ENCODE data around the gene OR52J3.

OR52J3 gene

GRCh38 chr11:5013012-5013411 lies 33.3 kb upstream of the OR52J3 start:
- no peak for TF ChIP-seq EZH2phosphoT487 (IDR thresholded peaks at IDR 0.05; ENCODE audit: low read depth)
- no peak for TF ChIP-seq CTCF (IDR thresholded peaks at IDR 0.05; ENCODE audit: low read depth, low read length)
- no peak overlapping the region for H3K9ac ChIP-seq (ENCODE audit: low read length)
- H3K36me3 ChIP-seq (replicated peaks; ENCODE audit: low read depth, low read length) = no peaks in the 10 kb centered on the region
- no peaks in the 10 kb centered on the region for H4K20me1 ChIP-seq (ENCODE audit: insufficient read depth, low read length)
- H3K27ac ChIP-seq (ENCODE audit: low read length) = no peak overlapping the region
- no peak overlapping the region for H3K4me2 ChIP-seq (ENCODE audit: low read length)
- no peak overlapping the region for H3K4me3 ChIP-seq (ENCODE audit: low read length)
- no peaks in the 10 kb centered on the region for H3K9me3 ChIP-seq (ENCODE audit: insufficient read depth, low read length)
- no peaks in the 10 kb centered on the region for H3K4me1 ChIP-seq (ENCODE audit: low read length)
- H3K79me2 ChIP-seq (ENCODE audit: low read length) = no peaks in the 10 kb centered on the region
- H2AFZ ChIP-seq (ENCODE audit: low read depth, low read length) = no peak overlapping the region
- peaks cover 3% of the 10 kb centered on the region; the same call in 1 of the 2 replicates for H3K27me3 ChIP-seq (ENCODE audit: low read depth, low read length)

GRCh38 chr11:5021996-5022395 lies 24.3 kb upstream of the OR52J3 start:
- TF ChIP-seq EZH2phosphoT487 (IDR thresholded peaks at IDR 0.05; ENCODE audit: low read depth) = no peak
- no peak for TF ChIP-seq CTCF (IDR thresholded peaks at IDR 0.05; ENCODE audit: low read depth, low read length)
- H3K36me3 ChIP-seq (replicated peaks; ENCODE audit: low read depth, low read length) = no peaks in the 10 kb centered on the region
- peaks cover 5% of the 10 kb centered on the region; the same call in 1 of the 2 replicates for H3K9me3 ChIP-seq (ENCODE audit: insufficient read depth, low read length)
- H3K4me2 ChIP-seq (ENCODE audit: low read length) = no peak overlapping the region
- no peaks in the 10 kb centered on the region for H3K27me3 ChIP-seq (ENCODE audit: low read depth, low read length)
- H3K9ac ChIP-seq (ENCODE audit: low read length) = no peak overlapping the region
- no peaks in the 10 kb centered on the region for H4K20me1 ChIP-seq (ENCODE audit: insufficient read depth, low read length)
- no peaks in the 10 kb centered on the region for H3K79me2 ChIP-seq (ENCODE audit: low read length)
- H3K4me1 ChIP-seq (ENCODE audit: low read length) = no peaks in the 10 kb centered on the region
- H2AFZ ChIP-seq (ENCODE audit: low read depth, low read length) = no peak overlapping the region
- no peak overlapping the region for H3K27ac ChIP-seq (ENCODE audit: low read length)
- H3K4me3 ChIP-seq (ENCODE audit: low read length) = no peak overlapping the region

GRCh38 chr11:5036669-5037068 lies 9.7 kb upstream of the OR52J3 start:
- H3K79me2 ChIP-seq (ENCODE audit: low read length) = no peaks in the 10 kb centered on the region
- no peak for TF ChIP-seq CTCF (IDR thresholded peaks at IDR 0.05; ENCODE audit: low read depth, low read length)
- no peak for TF ChIP-seq EZH2phosphoT487 (IDR thresholded peaks at IDR 0.05; ENCODE audit: low read depth)
- no peak overlapping the region for H3K9ac ChIP-seq (ENCODE audit: low read length)
- H3K27ac ChIP-seq (ENCODE audit: low read length) = no peak overlapping the region
- H3K27me3 ChIP-seq (ENCODE audit: low read depth, low read length) = no peaks in the 10 kb centered on the region
- H2AFZ ChIP-seq (ENCODE audit: low read depth, low read length) = no peak overlapping the region
- H3K36me3 ChIP-seq (replicated peaks; ENCODE audit: low read depth, low read length) = no peaks in the 10 kb centered on the region
- H4K20me1 ChIP-seq (ENCODE audit: insufficient read depth, low read length) = no peaks in the 10 kb centered on the region
- no peak overlapping the region for H3K4me3 ChIP-seq (ENCODE audit: low read length)
- H3K4me2 ChIP-seq (ENCODE audit: low read length) = no peak overlapping the region
- H3K4me1 ChIP-seq (ENCODE audit: low read length) = no peaks in the 10 kb centered on the region
- H3K9me3 ChIP-seq (ENCODE audit: insufficient read depth, low read length) = no peaks in the 10 kb centered on the region

- Histone ChIP-seq H2AFZ (ENCODE audit: low read depth, low read length) (no peak overlapping the region), H3K9me3 (ENCODE audit: insufficient read depth, low read length) (no peaks in the 10 kb centered on the region), H3K4me3 (ENCODE audit: low read length) (no peak overlapping the region), H3K36me3 (replicated peaks; ENCODE audit: low read depth, low read length) (no peaks in the 10 kb centered on the region), H3K27me3 (ENCODE audit: low read depth, low read length) (no peaks in the 10 kb centered on the region), H4K20me1 (ENCODE audit: insufficient read depth, low read length) (no peaks in the 10 kb centered on the region), H3K79me2 (ENCODE audit: low read length) (no peaks in the 10 kb centered on the region), H3K9ac (ENCODE audit: low read length) (no peak overlapping the region), H3K4me2 (ENCODE audit: low read length) (no peak overlapping the region), H3K27ac (ENCODE audit: low read length) (no peak overlapping the region), H3K4me1 (ENCODE audit: low read length) (no peaks in the 10 kb centered on the region)
- TF ChIP-seq EZH2phosphoT487 (IDR thresholded peaks at IDR 0.05; ENCODE audit: low read depth) = no peak
- no peak for TF ChIP-seq CTCF (IDR thresholded peaks at IDR 0.05; ENCODE audit: low read depth, low read length)
Observed at GRCh38 chr11:5037926-5038325, 8.4 kb upstream of the OR52J3 start.
